OCI-LY3 (cell line): ENCODE data around the gene SLC37A1.

Experiments used
- CTCF ChIP-seq: fragments of 200-600, 300-600 bp; sonication (generic); IDR thresholded peaks from 2 replicates; pipeline ENCODE4 v1.5.1; 2014; ENCODE audit warnings: antibody characterized with exemption, low read length, low read depth
- EZH2phosphoT487 ChIP-seq: fragments of 200-600 bp; shearing (Covaris generic); IDR thresholded peaks from 2 replicates; pipeline ENCODE4 v1.6.1; 2018; ENCODE audit warnings: antibody characterized with exemption, mixed run types, low read depth

- TF ChIP-seq CTCF (no peak), EZH2phosphoT487 (no peak)
Observed at GRCh38 chr21:42546433-42546832, 32.8 kb downstream of the SLC37A1 start.
